ENCODE measurements around the gene OR1N1.
"Not testable (repeated sequence)": the region's sequence is repeated elsewhere in the genome, so short reads cannot be mapped to it uniquely, and the experiment has no call there.

The OR1N1 gene

GRCh38 chr9:122527193-122527592, at the start of gene OR1N1:
Gene OR1N1, minus strand, starts transcription at chr9:122527293. Its CDS starts 0 bp downstream, at chr9:122527293.
- no peak for DNase-seq

GRCh38 chr9:122572456-122572855, 45.4 kb upstream of the OR1N1 start:
- DNase-seq = no peak

- DNase-seq = no peak
Observed at GRCh38 chr9:122567901-122568300, 40.8 kb upstream of the OR1N1 start.

GRCh38 chr9:122562134-122562760, 35.2 kb upstream of the OR1N1 start:
- no peak for DNase-seq

GRCh38 chr9:122561446-122561845, 34.4 kb upstream of the OR1N1 start:
- DNase-seq = no peak

GRCh38 chr9:122552812-122553211, 25.7 kb upstream of the OR1N1 start, which contains the start of gene OR1N2:
Gene OR1N2, plus strand, starts transcription at chr9:122553112. Its CDS starts 100 bp downstream, at chr9:122553212.
- DNase-seq = no peak

GRCh38 chr9:122551371-122551770, 24.3 kb upstream of the OR1N1 start:
- DNase-seq = no peak

GRCh38 chr9:122546196-122546595, 19.1 kb upstream of the OR1N1 start:
- no peak for DNase-seq

- DNase-seq = no peak
Observed at GRCh38 chr9:122538757-122539156, 11.7 kb upstream of the OR1N1 start.

- not testable (repeated sequence) for DNase-seq
Observed at GRCh38 chr9:122537066-122537465, 10.0 kb upstream of the OR1N1 start.

GRCh38 chr9:122536134-122536533, 9.0 kb upstream of the OR1N1 start:
- DNase-seq = no peak

GRCh38 chr9:122531157-122531556, 4.1 kb upstream of the OR1N1 start:
- not testable (repeated sequence) for DNase-seq

- no peak for DNase-seq
Observed at GRCh38 chr9:122526602-122527001, 491 bp downstream of the OR1N1 start.

GRCh38 chr9:122519376-122519775, 7.7 kb downstream of the OR1N1 start:
- no peak for DNase-seq

- no peak for DNase-seq
Observed at GRCh38 chr9:122518841-122519240, 8.3 kb downstream of the OR1N1 start, which contains the start of gene OR1J4. Gene OR1J4, plus strand, starts transcription at chr9:122519141. Its CDS starts 0 bp downstream, at chr9:122519141.

GRCh38 chr9:122518226-122518625, 8.9 kb downstream of the OR1N1 start:
- no peak for DNase-seq

- DNase-seq = no peak
Observed at GRCh38 chr9:122510502-122510901, 16.6 kb downstream of the OR1N1 start, which contains the start of gene OR1J2. Gene OR1J2, plus strand, starts transcription at chr9:122510802. Its CDS starts 0 bp downstream, at chr9:122510802.

GRCh38 chr9:122506964-122507363, 20.1 kb downstream of the OR1N1 start:
- no peak for DNase-seq

- no peak for DNase-seq
Observed at GRCh38 chr9:122498883-122499288, 28.2 kb downstream of the OR1N1 start.

- no peak for DNase-seq
Observed at GRCh38 chr9:122479062-122479461, 48.0 kb downstream of the OR1N1 start.

- no peak for DNase-seq
Observed at GRCh38 chr9:122477826-122478225, 49.3 kb downstream of the OR1N1 start, which contains the start of gene OR1J1. Gene OR1J1, minus strand, starts transcription at chr9:122477926. Its CDS starts 0 bp downstream, at chr9:122477926.

GRCh38 chr9:122477346-122477745, 49.7 kb downstream of the OR1N1 start:
- DNase-seq = no peak

Measured in NCI-H2171 (cell line).